Subcutaneous adipose tissue (tissue), 4 donors: ENCODE measurements around the gene NUP107. TPM values are rescaled to one million over a fixed set of nuclear protein-coding genes. Genes with fewer than 3 reads are reported as not detected.

Experiments
- total RNA-seq, 4 donors: library from RNA; depleted of rRNA; stranded (reverse); fragments of >200 nt; gene quantifications; one replicate each; pipeline ENCODE4 v1.1.0, GENCODE V29; 2016
- TF ChIP-seq, protein P1 (sequence below): fragments of 450-650 bp; IDR thresholded peaks from one replicate; pipeline ENCODE4 v1.5.1; 2016; ENCODE audit warnings: low read depth, mild to moderate bottlenecking, control low read depth, antibody characterized with exemption, moderate library complexity

The NUP107 gene
- total RNA-seq, 4 donors from 2014 or later, result 41.0 to 68.3 (median 51.1) TPM

DNA sequence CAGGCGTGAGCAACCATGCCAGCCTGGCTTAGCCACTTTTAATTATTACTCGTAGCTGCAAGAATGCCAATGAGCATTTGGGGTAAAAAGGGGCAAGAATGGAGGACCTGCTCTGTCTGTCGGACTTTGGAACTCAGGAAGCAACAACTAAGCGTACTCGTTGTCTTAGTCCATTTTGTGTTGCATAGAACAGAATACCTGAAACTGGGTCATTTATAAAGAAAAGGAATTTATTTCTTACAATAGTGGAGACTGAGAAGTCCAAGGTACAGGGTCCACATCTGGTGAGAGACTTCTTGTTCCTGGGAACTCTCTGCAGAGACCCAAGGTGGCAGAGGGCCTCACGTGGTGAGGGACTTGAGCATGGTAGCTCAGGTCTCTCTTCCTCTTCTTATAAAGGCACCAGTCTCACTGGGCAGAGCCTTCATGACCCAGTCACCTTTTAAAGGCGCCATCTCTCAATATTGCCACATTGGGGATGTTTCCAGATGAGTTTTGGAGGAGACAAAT is 88.4 kb downstream of the NUP107 start:
- TF ChIP-seq, protein P1, sequence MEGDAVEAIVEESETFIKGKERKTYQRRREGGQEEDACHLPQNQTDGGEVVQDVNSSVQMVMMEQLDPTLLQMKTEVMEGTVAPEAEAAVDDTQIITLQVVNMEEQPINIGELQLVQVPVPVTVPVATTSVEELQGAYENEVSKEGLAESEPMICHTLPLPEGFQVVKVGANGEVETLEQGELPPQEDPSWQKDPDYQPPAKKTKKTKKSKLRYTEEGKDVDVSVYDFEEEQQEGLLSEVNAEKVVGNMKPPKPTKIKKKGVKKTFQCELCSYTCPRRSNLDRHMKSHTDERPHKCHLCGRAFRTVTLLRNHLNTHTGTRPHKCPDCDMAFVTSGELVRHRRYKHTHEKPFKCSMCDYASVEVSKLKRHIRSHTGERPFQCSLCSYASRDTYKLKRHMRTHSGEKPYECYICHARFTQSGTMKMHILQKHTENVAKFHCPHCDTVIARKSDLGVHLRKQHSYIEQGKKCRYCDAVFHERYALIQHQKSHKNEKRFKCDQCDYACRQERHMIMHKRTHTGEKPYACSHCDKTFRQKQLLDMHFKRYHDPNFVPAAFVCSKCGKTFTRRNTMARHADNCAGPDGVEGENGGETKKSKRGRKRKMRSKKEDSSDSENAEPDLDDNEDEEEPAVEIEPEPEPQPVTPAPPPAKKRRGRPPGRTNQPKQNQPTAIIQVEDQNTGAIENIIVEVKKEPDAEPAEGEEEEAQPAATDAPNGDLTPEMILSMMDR, result no peak

DNA sequence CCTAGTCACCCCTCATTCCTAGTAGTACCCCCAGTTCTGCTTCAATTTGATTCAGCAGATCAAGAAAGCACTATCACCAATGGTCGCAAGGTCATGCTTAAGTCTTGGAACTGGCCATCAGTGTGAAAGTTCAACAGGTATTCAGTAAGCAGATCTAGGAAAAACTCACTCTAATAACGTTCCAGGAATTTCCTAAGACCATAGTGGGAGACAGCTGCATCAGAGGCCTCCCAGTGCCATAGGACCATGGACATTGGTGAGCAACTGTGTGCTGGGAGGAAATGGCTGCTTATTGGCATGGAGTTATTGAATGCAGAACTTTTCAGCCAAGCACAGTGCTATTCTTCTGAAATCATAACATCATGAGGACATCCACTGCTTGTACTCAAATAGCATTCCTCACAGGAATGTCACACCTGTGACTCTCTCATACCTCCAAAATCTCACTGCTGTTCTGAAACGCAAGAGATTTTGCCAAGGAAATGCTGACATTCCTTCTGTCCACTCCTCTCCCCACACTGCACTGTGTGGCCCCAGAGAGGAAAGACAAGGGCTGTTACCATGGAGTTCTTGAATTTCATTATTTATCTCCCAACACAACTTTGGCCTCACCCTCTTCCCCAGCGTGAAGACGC is 90.3 kb downstream of the NUP107 start:
- TF ChIP-seq, protein P1, result no peak

DNA sequence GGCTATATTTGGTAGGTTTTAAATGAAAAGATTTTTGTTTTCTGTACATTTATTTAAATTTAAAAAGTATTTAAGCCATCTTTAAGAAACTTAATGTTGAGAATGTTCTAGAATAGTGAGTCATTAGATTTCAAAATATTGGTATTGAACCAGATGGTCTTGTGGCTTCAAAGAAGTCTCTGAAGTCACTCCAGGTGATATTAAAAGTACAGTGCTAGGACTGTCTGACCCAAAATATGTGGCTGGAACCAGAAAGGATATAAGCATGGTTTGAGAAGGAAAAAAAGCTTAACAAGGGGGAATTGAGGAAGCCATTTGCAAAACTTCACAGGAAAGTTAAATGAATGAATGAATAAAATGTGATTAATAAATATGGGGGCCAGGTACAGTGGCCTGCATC is 92.5 kb downstream of the NUP107 start:
- TF ChIP-seq, protein P1, result no peak

DNA sequence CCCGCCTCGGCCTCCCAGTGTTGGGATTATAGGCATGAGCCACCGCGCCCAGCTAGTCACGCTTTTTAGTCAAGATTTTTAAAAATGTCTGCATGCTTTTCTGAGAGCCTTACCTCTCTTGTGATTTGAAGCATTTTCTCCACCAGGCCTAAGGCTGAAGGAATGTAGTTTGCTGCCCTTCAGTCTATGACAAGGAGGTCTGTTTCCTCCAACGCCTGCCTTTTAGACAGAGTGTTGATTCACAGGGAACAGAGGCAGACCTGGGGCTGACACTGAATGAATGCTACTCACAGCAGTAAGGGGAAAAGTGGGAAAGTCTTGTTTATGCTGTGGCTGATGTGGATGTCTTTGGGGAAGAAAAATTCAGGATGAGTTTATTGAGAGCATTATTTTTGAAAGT is 94.0 kb downstream of the NUP107 start:
- TF ChIP-seq, protein P1, result no peak

DNA sequence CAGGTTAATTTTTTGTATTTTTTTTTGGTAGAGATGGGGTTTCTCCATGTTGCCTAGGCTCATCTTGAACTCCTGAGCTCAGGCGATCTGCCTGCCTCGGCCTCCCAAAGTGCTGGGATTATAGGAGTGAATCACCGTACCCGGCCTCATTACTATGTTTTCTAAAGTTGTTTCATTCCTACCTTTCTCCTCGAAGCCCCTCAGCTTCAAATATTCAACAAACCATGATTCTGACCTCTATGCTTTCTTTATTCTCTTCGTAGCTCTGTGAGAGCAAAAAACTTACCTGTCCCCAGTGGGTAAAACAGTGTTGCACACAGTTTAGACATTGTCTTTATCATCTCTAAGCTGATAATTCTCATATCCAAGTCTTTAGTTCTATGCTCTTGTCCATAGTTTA is 95.0 kb downstream of the NUP107 start:
- TF ChIP-seq, protein P1, result no peak

DNA sequence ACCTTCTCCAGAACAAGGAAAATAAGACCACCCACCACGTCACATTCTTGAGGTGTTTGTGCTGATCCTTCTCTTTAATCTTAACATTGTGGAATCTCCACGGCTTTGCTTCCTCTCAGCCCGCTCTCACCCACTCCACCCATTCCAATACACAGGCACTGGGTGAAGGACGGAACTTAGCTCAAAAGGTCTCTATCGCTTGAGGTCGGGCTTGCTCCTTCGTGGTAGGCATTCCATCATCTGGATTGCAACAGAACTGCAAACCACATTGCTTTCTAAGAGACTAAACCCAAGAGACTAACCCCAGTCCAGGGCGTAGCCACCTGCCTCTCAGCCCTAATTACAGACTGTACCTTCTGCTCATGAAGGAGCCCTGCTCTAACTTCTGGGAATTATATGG is 97.2 kb downstream of the NUP107 start:
- TF ChIP-seq, protein P1, result no peak

DNA sequence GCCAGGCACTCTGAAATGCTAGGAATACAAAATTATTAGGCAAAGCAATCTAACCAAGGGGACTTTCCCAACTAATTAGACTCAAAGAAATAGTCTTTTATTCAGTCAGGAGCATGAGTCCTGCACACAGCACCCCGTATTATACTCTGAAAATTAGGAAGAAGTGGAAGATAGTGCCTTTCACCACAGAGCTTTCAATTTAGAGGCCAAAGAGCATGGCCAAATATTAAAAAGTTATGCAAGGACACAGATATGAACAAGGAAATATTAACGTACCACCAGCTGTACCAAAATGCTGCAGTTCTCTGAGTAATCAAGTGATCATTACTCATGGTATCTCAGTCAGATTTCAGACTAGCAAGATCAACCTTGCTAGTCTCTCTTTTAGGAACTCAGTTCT is 98.6 kb downstream of the NUP107 start:
- TF ChIP-seq, protein P1, result no peak
